Hepatocyte (in vitro differentiated cells): Measurements from ENCODE around the gene ALDH1A1. TPM values are rescaled to one million over a fixed set of nuclear protein-coding genes. Genes with fewer than 3 reads are reported as not detected.

Experiments used
- DNase-seq: peaks from one replicate; pipeline ENCODE4 v3.0.0-alpha.2; 2016; ENCODE audit warnings: low spot score
- H2AFZ ChIP-seq: fragments of 200-600 bp; sonication (generic); 2 replicates; pipeline ENCODE4 v1.6.0; 2016; ENCODE audit warnings: antibody characterized with exemption, mild to moderate bottlenecking
- H3K27ac ChIP-seq: fragments of 200-600 bp; sonication (generic); 2 replicates; pipeline ENCODE4 v1.5.1; 2016; ENCODE audit warnings: mild to moderate bottlenecking
- H3K27me3 ChIP-seq: fragments of 200-600 bp; sonication (generic); 2 replicates; pipeline ENCODE4 v1.6.1; 2016
- H3K36me3 ChIP-seq: fragments of 200-600 bp; sonication (generic); replicated peaks from 2 replicates; pipeline ENCODE4 v1.5.1; 2016; ENCODE audit warnings: low read depth; ENCODE audit not compliant: insufficient read depth
- H3K4me1 ChIP-seq: fragments of 200-600 bp; sonication (generic); 2 replicates; pipeline ENCODE4 v1.5.1; 2016; ENCODE audit warnings: mild to moderate bottlenecking, moderate library complexity; ENCODE audit not compliant: insufficient read depth
- H3K4me2 ChIP-seq: fragments of 200-600 bp; sonication (generic); 2 replicates; pipeline ENCODE4 v1.6.0; 2016
- H3K4me3 ChIP-seq: fragments of 200-600 bp; sonication (generic); 2 replicates; pipeline ENCODE4 v1.5.1; 2016; ENCODE audit warnings: mild to moderate bottlenecking
- H3K79me2 ChIP-seq: fragments of 200-600 bp; sonication (generic); 2 replicates; pipeline ENCODE4 v1.6.0; 2017; ENCODE audit warnings: mild to moderate bottlenecking
- H3K9me2 ChIP-seq: fragments of 200-600 bp; sonication (generic); replicated peaks from 2 replicates; pipeline ENCODE4 v1.6.0; 2017; ENCODE audit warnings: mild to moderate bottlenecking; ENCODE audit not compliant: insufficient read depth
- H3K9me3 ChIP-seq: fragments of 200-600 bp; sonication (generic); 2 replicates; pipeline ENCODE4 v1.5.1; 2016; ENCODE audit warnings: low read depth, mild to moderate bottlenecking
- H4K20me1 ChIP-seq: fragments of 200-600 bp; sonication (generic); 2 replicates; pipeline ENCODE4 v1.6.0; 2016; ENCODE audit warnings: mild to moderate bottlenecking; ENCODE audit not compliant: insufficient read depth, poor library complexity, severe bottlenecking
- CTCF ChIP-seq: fragments of 200-600 bp; sonication (generic); IDR thresholded peaks from 2 replicates; pipeline ENCODE4 v1.5.1; 2016; ENCODE audit warnings: antibody characterized with exemption, mild to moderate bottlenecking; ENCODE audit not compliant: poor library complexity
- EZH2 ChIP-seq: fragments of 200-600 bp; sonication (generic); IDR thresholded peaks from 2 replicates; pipeline ENCODE4 v1.6.1; 2016; ENCODE audit warnings: antibody characterized with exemption, mild to moderate bottlenecking, borderline replicate concordance
- EZH2phosphoT487 ChIP-seq: fragments of 200-600 bp; sonication (generic); IDR thresholded peaks from one replicate; pipeline ENCODE4 v1.6.1; 2018; ENCODE audit warnings: antibody characterized with exemption, mild to moderate bottlenecking, low read depth, moderate library complexity; ENCODE audit not compliant: unreplicated experiment, severe bottlenecking
- WGBS: methylation state at CpG from one replicate; pipeline ENCODE4 v1.1.6; 2016; ENCODE audit warnings: low lambda C conversion rate; ENCODE audit errors: missing lambda C conversion rate; 5-methylcytosine and 5-hydroxymethylcytosine counted together
- polyA plus RNA-seq: library from polyadenylated mRNA; unstranded; fragments of >200 nt; fragmentation: Nextera tagmentation; extraction: Ambion mirVana; gene quantifications from 2 replicates; pipeline ENCODE4 v1.2.1, GENCODE V29; 2016
- total RNA-seq: library from RNA; depleted of rRNA; stranded (reverse); fragments of >200 nt; gene quantifications from 2 replicates; pipeline ENCODE4 v1.2.3, GENCODE V29; 2014

Gene ALDH1A1
- total and polyA plus RNA-seq, 2 experiments from 2014 or later: 243 to 529 TPM

GRCh38 chr9:72911816-72912215 lies 41.0 kb downstream of the ALDH1A1 start:
- Histone ChIP-seq H3K4me3 (no peak overlapping the region), H3K9me3 (no peaks in the 10 kb centered on the region), H3K9me2 (no peaks in the 10 kb centered on the region), H3K36me3 (no peaks in the 10 kb centered on the region), H3K4me2 (no peak overlapping the region), H2AFZ (no peak overlapping the region), H3K79me2 (no peaks in the 10 kb centered on the region), H3K4me1 (no peaks in the 10 kb centered on the region), H3K27me3 (no peaks in the 10 kb centered on the region), H3K27ac (no peak overlapping the region), H4K20me1 (no peaks in the 10 kb centered on the region)
- TF ChIP-seq CTCF: no peak
- TF ChIP-seq EZH2: no peak
- no peak for TF ChIP-seq EZH2phosphoT487
- 77% methylated on average over 2 of the region's 2 CpGs for WGBS
- DNase-seq: no peak

GRCh38 chr9:72911247-72911775 lies 41.5 kb downstream of the ALDH1A1 start:
- no peak overlapping the region for H3K4me3 ChIP-seq
- H3K4me2 ChIP-seq: no peak overlapping the region
- H3K36me3 ChIP-seq: no peaks in the 10 kb centered on the region
- no peaks in the 10 kb centered on the region for H3K79me2 ChIP-seq
- DNase-seq: no peak
- no peaks in the 10 kb centered on the region for H3K27me3 ChIP-seq
- no peaks in the 10 kb centered on the region for H3K9me3 ChIP-seq
- no peak overlapping the region for H2AFZ ChIP-seq
- H4K20me1 ChIP-seq: no peaks in the 10 kb centered on the region
- TF ChIP-seq EZH2 (no peak), CTCF (no peak), EZH2phosphoT487 (no peak)
- WGBS: 100% methylated on average over 2 of the region's 2 CpGs
- no peaks in the 10 kb centered on the region for H3K4me1 ChIP-seq
- no peaks in the 10 kb centered on the region for H3K9me2 ChIP-seq
- H3K27ac ChIP-seq: no peak overlapping the region

GRCh38 chr9:72909428-72909827 lies 43.4 kb downstream of the ALDH1A1 start:
- no peaks in the 10 kb centered on the region for H3K79me2 ChIP-seq
- no peaks in the 10 kb centered on the region for H3K27me3 ChIP-seq
- no peaks in the 10 kb centered on the region for H4K20me1 ChIP-seq
- WGBS: 69% methylated on average over 3 of the region's 3 CpGs
- DNase-seq: no peak
- H3K4me1 ChIP-seq: no peaks in the 10 kb centered on the region
- no peaks in the 10 kb centered on the region for H3K9me2 ChIP-seq
- no peak overlapping the region for H3K27ac ChIP-seq
- no peak overlapping the region for H3K4me3 ChIP-seq
- TF ChIP-seq CTCF (no peak), EZH2 (no peak), EZH2phosphoT487 (no peak)
- H3K36me3 ChIP-seq: no peaks in the 10 kb centered on the region
- H3K9me3 ChIP-seq: no peaks in the 10 kb centered on the region
- no peak overlapping the region for H2AFZ ChIP-seq
- no peak overlapping the region for H3K4me2 ChIP-seq

- H4K20me1 ChIP-seq: no peaks in the 10 kb centered on the region
- H3K9me2 ChIP-seq: no peaks in the 10 kb centered on the region
- no peak overlapping the region for H3K27ac ChIP-seq
- H3K9me3 ChIP-seq: no peaks in the 10 kb centered on the region
- H3K4me2 ChIP-seq: no peak overlapping the region
- no peaks in the 10 kb centered on the region for H3K27me3 ChIP-seq
- H3K4me3 ChIP-seq: no peak overlapping the region
- TF ChIP-seq EZH2 (no peak), EZH2phosphoT487 (no peak), CTCF (no peak)
- H2AFZ ChIP-seq: no peak overlapping the region
- no peak for DNase-seq
- no peaks in the 10 kb centered on the region for H3K36me3 ChIP-seq
- H3K79me2 ChIP-seq: no peaks in the 10 kb centered on the region
- no peaks in the 10 kb centered on the region for H3K4me1 ChIP-seq
- 93% methylated on average over 5 of the region's 5 CpGs for WGBS
Observed at GRCh38 chr9:72907421-72907820, 45.4 kb downstream of the ALDH1A1 start.
